Neural crest cell (in vitro differentiated cells): ENCODE measurements around the gene RARG. TPM values are rescaled to one million over a fixed set of nuclear protein-coding genes. Genes with fewer than 3 reads are reported as not detected.

Source experiments
- DNase-seq: peaks from one replicate; pipeline ENCODE4 v3.0.0; 2021; ENCODE audit warnings: low read depth, mixed read lengths, low spot score
- H3K27ac Mint-ChIP-seq: one replicate; pipeline ENCODE4 v1.8.0; 2021; ENCODE audit warnings: mild to moderate bottlenecking, mixed read lengths; ENCODE audit not compliant: unreplicated experiment
- H3K27me3 Mint-ChIP-seq: 2 replicates; pipeline ENCODE4 v1.8.0; 2021; ENCODE audit warnings: low read depth, mild to moderate bottlenecking, mixed read lengths
- H3K36me3 Mint-ChIP-seq: 2 replicates; pipeline ENCODE4 v1.8.0; 2021; ENCODE audit warnings: low read depth, mild to moderate bottlenecking, mixed read lengths
- H3K4me1 Mint-ChIP-seq: 2 replicates; pipeline ENCODE4 v1.8.0; 2021; ENCODE audit warnings: mixed read lengths
- H3K4me3 Mint-ChIP-seq: one replicate; pipeline ENCODE4 v1.8.0; 2021; ENCODE audit warnings: mild to moderate bottlenecking, mixed read lengths
- H3K9me3 Mint-ChIP-seq: 2 replicates; pipeline ENCODE4 v1.8.0; 2021; ENCODE audit warnings: mixed read lengths
- CTCF ChIP-seq: fragments of 200-600 bp; sonication (generic); conservative IDR thresholded peaks from 2 replicates; pipeline ENCODE4 v1.5.0; 2021; ENCODE audit warnings: antibody characterized with exemption, mild to moderate bottlenecking
- total RNA-seq: library from RNA; stranded (reverse); gene quantifications from 2 replicates; pipeline ENCODE4 v1.2.1, GENCODE V29; 2021

RARG gene
- total RNA-seq, 1 donor from 2014 or later: 5.4 TPM

GRCh38 chr12:53224897-53225634 is 6.9 kb downstream of the RARG start:
- H3K27ac Mint-ChIP-seq: peak overlapping the region; percentile 44
- no peaks in the 10 kb centered on the region for H3K36me3 Mint-ChIP-seq

GRCh38 chr12:53224061-53224896 is 7.7 kb downstream of the RARG start:
- Mint-ChIP-seq H3K27me3 (peaks cover 52% of the 10 kb centered on the region), H3K27ac (peak overlapping the region; percentile 68), H3K4me1 (peaks cover 61% of the 10 kb centered on the region), H3K36me3 (no peaks in the 10 kb centered on the region), H3K9me3 (no peaks in the 10 kb centered on the region), H3K4me3 (peak overlapping the region; percentile 77)
- peak; percentile 59 for TF ChIP-seq CTCF
- DNase-seq: no peak

More at GRCh38 chr12:53224897-53225634, 6.9 kb downstream of the RARG start:
- peak overlapping the region; percentile 76 for H3K4me3 Mint-ChIP-seq
- H3K9me3 Mint-ChIP-seq: no peaks in the 10 kb centered on the region
- H3K27me3 Mint-ChIP-seq: peaks cover 54% of the 10 kb centered on the region
- DNase-seq: no peak
- TF ChIP-seq CTCF: no peak
- H3K4me1 Mint-ChIP-seq: peaks cover 61% of the 10 kb centered on the region

- no peaks in the 10 kb centered on the region for H3K36me3 Mint-ChIP-seq
- H3K27me3 Mint-ChIP-seq: peaks cover 54% of the 10 kb centered on the region
- peak overlapping the region; percentile 68 for H3K27ac Mint-ChIP-seq
- DNase-seq: no peak
- peak overlapping the region; percentile 78 for H3K4me3 Mint-ChIP-seq
- no peak for TF ChIP-seq CTCF
- peaks cover 66% of the 10 kb centered on the region for H3K4me1 Mint-ChIP-seq
- no peaks in the 10 kb centered on the region for H3K9me3 Mint-ChIP-seq
Observed at GRCh38 chr12:53223389-53224060, 8.5 kb downstream of the RARG start.

- Mint-ChIP-seq H3K4me3 (peak overlapping the region; percentile 78), H3K4me1 (peaks cover 68% of the 10 kb centered on the region), H3K36me3 (no peaks in the 10 kb centered on the region), H3K9me3 (no peaks in the 10 kb centered on the region), H3K27ac (no peak overlapping the region), H3K27me3 (peaks cover 57% of the 10 kb centered on the region)
- no peak for DNase-seq
- no peak for TF ChIP-seq CTCF
Observed at GRCh38 chr12:53222806-53223261, 9.2 kb downstream of the RARG start.

GRCh38 chr12:53222170-53222721 is 9.8 kb downstream of the RARG start:
- no peak for DNase-seq
- no peaks in the 10 kb centered on the region for H3K9me3 Mint-ChIP-seq
- no peaks in the 10 kb centered on the region for H3K36me3 Mint-ChIP-seq
- peaks cover 73% of the 10 kb centered on the region for H3K4me1 Mint-ChIP-seq
- H3K27ac Mint-ChIP-seq: peak overlapping the region; percentile 72
- H3K4me3 Mint-ChIP-seq: peak overlapping the region; percentile 78
- TF ChIP-seq CTCF: no peak
- peaks cover 63% of the 10 kb centered on the region for H3K27me3 Mint-ChIP-seq
